Suppressor macrophage treated with lipopolysaccharide for 1 hour (primary cell): ENCODE data around the gene EXD3.

Experiments
- DNase-seq, 3 donors: peaks; one replicate each; pipeline ENCODE4 v3.0.0-alpha.2; 2020 to 2022

Gene EXD3

DNA sequence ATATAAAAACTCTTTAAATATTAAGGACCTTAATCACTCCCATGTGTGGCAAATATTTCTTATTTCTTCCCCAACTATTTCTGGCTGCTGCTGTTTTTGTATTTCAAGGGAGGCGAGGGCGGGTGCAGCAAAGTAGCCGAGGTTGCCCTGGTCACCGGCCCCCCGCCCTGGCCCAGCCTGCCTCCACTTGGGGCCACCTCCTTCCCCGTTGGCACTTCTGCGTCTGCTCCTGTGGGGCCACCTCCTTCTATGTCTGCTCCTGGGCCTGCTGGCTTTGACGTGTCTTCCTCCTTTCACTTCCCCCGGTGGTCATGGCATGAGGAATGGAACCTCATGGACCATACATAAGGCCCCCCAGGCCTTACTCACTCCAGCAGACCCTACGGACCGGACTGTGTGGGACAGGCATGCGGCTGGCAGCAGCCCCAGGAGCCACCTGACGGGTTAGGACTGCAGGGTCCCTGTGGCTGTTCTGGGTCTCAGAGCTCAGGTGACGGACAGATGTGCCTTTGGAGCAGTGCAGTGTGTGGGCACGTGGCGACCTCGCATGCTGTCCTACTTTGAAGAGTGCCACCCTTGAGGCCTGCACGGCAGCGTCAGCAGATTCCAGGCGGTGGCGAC lies 24.0 kb upstream of the EXD3 start:
- DNase-seq: peak; percentile 54 to 64 (median 59)

DNA sequence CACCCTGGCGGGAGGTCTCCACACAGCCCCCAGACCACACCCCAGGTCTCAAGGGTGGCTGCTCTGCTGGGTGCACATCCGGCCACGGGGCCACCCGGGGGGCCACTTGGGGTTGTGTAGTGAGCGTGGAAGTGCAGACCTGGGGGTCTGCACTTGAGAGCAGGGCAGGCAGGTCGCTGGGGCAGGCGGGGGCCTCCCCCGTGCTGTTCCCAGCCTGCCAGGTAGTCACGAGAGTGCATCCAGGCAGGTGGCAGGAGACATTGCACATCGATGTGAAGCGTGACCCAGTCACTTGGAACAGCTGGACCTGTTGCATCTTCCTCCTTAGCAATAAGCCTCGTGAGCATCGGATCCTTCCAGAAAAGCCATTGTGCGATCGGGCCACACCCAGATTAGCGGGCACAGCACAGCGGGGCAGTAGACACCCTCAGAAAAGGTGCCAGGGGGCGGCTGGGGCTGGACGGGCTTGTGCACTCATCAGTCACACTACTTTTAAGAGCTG lies 23.0 kb upstream of the EXD3 start:
- no peak for DNase-seq

DNA sequence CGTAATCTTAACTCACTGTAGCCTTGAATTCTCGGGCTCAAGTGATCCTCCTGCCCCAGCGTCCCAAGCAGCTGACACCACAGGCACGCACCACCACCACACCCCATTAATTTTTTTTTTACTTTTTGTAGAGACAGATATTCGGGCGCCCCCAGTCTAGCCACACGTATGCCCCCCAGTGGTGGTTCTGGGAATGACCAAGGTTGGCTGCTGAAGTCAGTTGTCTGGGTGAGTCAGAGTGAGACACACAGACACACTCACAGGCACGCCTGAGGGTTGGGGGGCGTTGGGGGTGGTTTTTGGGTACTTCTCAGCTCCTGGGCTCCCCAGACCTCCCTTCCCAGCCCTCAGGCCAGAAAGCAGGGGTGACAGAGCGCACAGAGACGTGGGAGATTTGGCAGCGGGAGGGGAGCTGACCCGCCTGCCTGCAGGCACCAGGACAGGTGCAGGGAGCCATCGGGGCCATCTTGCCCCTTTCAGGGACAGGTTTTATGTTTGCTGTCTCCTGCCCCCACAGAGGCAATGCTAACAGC lies 22.4 kb upstream of the EXD3 start:
- peak; percentile 89 to 95 (median 92) for DNase-seq

- no peak for DNase-seq
These were observed 21.3 kb upstream of the EXD3 start for GRCh38 chr9:137444106-137444790.

GRCh38 chr9:137441935-137442321 lies 19.0 kb upstream of the EXD3 start:
- DNase-seq: no peak

- peak in 1 of 3 donors; percentile 42 for DNase-seq
These were observed 18.4 kb upstream of the EXD3 start, which contains the start of gene ENTPD8 for GRCh38 chr9:137441289-137441934. TSS of gene ENTPD8 (minus strand) at chr9:137441357. CDS start at chr9:137438285, 3,072 bp downstream.

DNA sequence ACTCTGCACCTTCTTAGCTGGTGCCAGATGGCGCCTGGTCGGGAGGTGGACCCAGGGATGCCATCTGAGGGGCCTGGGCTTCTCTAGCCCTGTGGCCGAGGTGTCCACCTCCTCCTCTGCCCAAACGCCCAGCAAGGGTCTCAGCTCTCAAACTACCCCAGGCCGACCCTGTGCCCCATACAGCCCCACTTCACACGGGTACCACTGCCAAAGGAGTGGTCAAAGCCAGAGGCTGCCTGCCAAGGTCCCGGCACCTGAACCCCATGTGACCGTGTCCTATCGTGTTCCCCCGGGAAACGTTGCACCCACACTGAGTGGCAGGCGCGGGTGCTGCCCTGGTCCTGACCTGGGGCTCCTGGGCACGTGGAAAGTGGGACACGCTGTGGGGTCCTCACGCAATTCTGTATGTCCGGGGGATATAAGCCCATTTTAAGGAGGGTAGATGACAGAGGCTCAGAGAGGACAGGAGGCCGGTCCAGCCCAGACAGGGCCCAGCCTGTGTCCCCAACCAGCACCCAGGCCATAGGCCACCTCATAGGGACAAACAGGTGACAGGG lies 16.3 kb upstream of the EXD3 start:
- no peak for DNase-seq

- no peak for DNase-seq
These were observed 15.7 kb upstream of the EXD3 start for GRCh38 chr9:137438591-137439157.

DNA sequence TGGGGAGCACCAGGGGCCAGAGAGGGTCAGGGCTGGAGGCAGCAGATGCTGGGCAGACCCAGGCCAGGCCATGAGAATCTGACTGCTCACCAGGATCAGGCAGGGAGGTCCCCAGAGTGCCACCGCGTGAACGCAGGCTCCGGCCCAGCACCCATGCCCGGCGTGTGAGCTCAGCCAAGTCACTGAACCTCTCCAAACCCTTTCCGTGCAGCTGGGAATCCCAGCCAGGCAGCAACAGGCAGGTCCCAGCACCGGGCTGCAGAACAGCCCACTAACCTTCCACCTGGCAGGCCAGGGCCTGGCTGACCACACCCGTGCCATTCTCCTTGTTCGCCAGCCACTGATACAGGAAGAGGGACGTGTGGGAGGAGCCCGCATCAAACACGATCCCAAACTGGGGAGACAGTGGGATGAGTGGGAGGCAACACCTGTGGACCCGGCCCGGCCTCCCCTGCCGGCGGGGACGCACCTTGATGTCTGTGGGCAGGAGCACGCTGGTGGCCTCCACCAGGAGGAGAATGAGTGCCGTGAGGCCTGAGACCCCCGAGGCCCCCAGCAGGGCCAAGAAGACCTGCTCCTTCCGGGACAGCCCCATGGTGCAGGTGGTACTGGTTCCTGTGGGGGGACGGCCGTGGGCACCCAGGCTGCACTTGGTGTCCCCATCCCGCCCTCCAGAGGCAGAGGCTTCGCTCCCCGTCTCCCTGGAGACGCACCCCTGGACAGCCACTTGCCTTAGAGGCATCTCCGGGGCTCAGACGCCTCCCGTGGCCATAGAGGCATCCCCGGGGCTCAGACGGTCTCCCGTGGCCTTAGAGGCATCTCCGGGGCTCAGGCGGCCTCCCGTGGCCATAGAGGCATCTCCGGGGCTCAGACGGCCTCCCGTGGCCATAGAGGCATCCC lies 15.0 kb upstream of the EXD3 start:
- no peak for DNase-seq

DNA sequence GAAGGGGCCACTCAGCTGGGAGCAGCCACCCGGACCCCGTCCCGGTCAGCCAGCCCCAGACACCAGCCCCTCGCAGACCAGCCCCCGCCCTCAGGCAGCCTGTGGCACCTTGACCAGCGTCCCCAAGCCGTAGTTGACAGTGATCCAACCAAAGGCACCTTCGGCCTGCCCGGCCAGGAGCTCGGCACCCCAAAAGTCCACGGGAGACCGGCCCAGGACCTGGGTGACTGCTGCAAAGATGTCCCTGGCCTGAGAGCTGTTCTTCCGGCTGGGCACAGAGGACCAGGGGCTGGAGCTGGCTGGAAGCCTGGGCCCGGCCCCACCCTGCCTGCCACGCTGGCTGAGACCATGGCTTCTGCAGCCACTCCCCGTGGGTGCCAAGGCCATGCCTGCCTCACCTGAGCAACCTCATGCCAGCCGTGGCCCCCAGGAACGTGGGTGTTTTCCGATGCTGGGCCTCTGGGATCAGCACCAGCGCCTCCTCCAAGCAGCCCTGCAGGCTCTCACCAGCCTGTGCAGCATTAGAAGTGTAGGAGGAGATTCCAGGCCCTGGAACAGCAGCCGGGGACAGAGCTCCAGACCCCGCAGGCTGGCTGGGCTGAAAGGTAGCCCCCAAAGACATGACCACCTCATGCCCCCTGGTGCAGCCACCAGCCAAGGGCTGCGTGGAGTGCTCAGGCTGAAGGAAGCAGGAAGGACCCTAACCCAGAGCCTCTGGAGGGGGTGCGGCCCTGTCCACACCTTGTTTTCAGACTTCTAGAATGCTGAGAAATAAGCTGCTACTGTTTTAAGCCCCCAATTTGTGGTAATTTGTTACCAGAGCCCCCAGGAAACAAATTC lies 14.0 kb upstream of the EXD3 start:
- no peak for DNase-seq

GRCh38 chr9:137435980-137436760 lies 13.2 kb upstream of the EXD3 start:
- peak; percentile 72 to 86 (median 80) for DNase-seq

DNA sequence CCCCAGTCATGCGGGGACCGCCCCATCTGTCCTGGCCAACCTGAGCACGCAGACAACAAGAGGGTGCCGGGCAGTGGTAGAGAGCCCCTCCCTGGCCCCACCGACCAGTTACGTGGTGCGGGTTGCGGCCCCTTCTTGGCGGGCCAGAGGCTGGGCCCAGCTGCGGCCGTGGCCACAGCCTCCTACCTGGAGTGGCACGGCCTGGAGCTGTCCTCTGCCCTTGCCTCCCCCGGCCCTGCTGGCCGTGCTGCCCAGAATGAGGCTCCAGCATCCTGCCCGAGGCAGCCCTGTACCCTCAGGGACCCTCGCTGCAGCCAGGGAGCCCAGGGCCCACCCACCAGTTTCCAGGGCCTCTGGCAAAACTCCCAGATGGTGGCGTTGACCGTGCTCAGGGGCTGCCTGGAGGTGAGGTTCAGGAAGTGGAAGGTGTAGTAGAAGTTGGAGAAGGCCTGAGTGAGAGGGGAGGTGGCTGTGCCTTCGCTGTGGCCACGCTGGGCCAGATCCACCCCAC lies 12.5 kb upstream of the EXD3 start:
- no peak for DNase-seq

DNA sequence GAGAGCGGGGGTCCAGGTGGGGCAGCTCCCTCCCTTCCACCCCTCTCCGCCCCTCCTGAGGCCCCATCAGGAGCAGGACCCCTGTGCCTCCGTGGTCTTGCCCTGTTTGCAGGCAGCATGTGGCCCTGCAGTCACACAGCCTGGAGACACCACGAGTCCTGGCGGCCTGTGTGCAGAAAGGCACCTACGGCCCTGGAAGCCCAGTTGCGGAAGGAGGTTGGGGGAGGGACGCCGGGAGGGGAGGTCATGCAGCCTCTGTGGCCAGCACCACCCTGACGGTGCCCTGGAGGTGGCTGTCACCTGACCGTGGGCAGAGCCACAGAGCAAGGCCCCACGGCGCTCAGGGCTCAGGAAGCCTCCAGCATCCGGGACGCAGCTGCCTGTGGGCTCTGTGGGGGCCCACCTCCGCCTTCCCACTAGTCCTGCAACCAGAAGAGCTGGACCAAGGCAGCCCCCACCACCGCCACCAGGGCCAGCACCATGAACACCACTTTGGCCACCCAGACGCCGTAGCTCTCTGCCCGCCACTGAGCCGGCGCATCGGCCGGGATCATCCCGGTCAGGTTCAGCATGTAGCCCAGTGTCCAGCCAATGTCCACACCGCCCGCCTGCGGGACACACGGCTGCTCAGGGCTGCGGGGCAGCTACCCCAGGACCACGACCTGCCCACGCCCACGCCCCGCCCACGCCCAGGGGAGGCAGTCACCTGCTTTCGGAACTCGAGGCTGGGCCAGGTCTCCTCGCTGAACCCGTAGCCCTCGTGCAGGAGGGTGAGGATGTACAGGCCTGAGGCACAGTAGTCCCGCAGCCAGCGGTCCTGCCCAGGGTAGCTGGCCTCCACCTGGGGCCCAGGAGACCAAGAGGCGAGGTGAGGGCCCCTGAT lies 11.8 kb upstream of the EXD3 start:
- no peak for DNase-seq

DNA sequence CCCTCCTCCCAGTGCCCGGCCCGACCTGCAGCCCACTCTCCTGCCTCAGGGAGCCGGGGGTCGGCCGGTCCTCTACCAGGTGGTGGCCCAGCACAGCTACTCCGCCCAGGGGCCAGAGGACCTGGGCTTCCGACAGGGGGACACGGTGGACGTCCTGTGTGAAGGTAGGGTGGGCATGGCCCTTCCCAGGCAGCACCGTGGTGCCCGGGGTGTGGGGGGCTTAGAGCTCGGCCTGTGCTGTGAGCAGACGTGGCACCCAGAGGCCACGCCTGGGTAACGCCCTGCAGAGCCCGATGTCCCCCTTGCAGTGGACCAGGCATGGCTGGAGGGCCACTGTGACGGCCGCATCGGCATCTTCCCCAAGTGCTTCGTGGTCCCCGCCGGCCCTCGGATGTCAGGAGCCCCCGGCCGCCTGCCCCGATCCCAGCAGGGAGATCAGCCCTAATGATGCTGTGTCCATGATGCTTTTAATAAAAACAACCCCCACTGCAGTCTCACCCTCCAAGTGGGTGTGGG lies 11.0 kb upstream of the EXD3 start:
- no peak for DNase-seq

DNA sequence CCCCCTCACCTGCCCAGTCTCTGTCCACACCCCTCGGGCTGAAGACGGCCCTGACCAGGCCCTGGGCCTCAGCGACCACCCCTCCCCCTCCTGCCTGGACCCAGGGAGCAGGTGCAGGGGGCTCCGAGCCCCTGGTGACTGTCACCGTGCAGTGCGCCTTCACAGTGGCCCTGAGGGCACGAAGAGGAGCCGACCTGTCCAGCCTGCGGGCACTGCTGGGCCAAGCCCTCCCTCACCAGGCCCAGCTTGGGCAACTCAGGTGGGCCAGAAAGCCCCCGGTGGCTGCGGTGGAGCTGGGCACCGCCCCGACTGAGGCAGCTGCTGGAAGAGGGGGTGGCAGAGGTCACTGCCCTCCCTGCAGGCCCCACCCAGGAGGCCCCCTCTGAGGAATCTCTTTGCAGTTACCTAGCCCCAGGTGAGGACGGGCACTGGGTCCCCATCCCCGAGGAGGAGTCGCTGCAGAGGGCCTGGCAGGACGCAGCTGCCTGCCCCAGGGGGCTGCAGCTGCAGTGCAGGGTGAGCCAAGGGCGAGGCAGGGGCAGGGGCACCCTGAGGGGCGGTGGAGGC lies 10.5 kb upstream of the EXD3 start:
- no peak for DNase-seq

- DNase-seq: no peak
These were observed 9.9 kb upstream of the EXD3 start for GRCh38 chr9:137432687-137433348.

DNA sequence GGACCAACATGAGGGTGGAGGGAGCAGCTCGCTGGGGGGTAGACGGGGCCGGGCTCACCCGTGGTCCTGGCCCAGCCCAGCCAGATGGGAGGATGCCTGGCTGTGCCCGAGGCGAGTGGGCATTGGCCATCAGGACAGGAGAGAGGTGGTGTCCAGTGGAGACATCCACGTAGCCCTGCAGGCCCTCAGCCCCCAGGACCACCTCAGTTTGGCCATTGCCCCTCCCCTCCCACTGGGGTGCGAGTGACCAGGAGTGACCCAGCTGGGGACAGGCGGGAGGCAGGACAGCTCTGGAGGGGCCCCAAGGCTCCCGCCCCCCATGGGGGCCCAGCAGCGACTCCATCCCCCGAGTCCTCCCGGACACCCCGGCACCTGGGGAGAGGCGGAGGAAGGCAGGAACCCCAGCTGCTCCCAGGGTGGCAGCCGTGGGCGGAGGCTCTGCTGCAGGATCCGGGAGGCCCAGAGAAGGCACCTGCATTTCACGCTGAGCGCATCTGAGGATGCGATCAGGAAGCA lies 8.5 kb upstream of the EXD3 start:
- DNase-seq: no peak
